GM12872 (cell line): ENCODE data around the gene MLYCD.

ENCODE experiments used
- CTCF ChIP-seq: IDR thresholded peaks from 3 replicates; pipeline ENCODE4 v1.5.1; 2011; ENCODE audit warnings: low read depth, mild to moderate bottlenecking, low read length, moderate library complexity; ENCODE audit not compliant: insufficient read depth

Gene MLYCD

GRCh38 chr16:83968306-83968851 is 69.5 kb downstream of the MLYCD start:
- no peak for TF ChIP-seq CTCF

- no peak for TF ChIP-seq CTCF
Measured at GRCh38 chr16:83968891-83969649, 70.2 kb downstream of the MLYCD start.

GRCh38 chr16:83969771-83970429 is 71.0 kb downstream of the MLYCD start:
- no peak for TF ChIP-seq CTCF

GRCh38 chr16:83970430-83970815 is 71.5 kb downstream of the MLYCD start:
- TF ChIP-seq CTCF, result no peak

GRCh38 chr16:83971165-83972130 is 72.5 kb downstream of the MLYCD start:
- TF ChIP-seq CTCF, result no peak

GRCh38 chr16:83972256-83973008 is 73.5 kb downstream of the MLYCD start:
- TF ChIP-seq CTCF, result no peak

GRCh38 chr16:83973077-83973476 is 74.2 kb downstream of the MLYCD start:
- no peak for TF ChIP-seq CTCF
